AG10803 (cell line): ENCODE results near the gene CACNA1C.
A peak's percentile ranks its signal among the peaks of the same experiment; 100 is the strongest.

Source experiments
- DNase-seq: peaks from one replicate; pipeline ENCODE4 v3.0.0; 2010; ENCODE audit warnings: low read depth
- H3K4me3 ChIP-seq: 2 replicates; pipeline ENCODE4 v1.5.1; 2011; ENCODE audit warnings: mild to moderate bottlenecking, low read length, control low read depth
- CTCF ChIP-seq: conservative IDR thresholded peaks from 2 replicates; pipeline ENCODE4 v1.5.1; 2011; ENCODE audit warnings: mild to moderate bottlenecking, low read length, control low read depth, inconsistent platforms

The CACNA1C gene

GRCh38 chr12:2019126-2019525, 33.7 kb upstream of the CACNA1C start:
- TF ChIP-seq CTCF = no peak
- no peak overlapping the region for H3K4me3 ChIP-seq
- DNase-seq = no peak

GRCh38 chr12:2020511-2020910, 32.3 kb upstream of the CACNA1C start:
- no peak for TF ChIP-seq CTCF
- no peak overlapping the region for H3K4me3 ChIP-seq
- no peak for DNase-seq

- TF ChIP-seq CTCF = no peak
- no peak for DNase-seq
- H3K4me3 ChIP-seq = no peak overlapping the region
These were observed 29.4 kb upstream of the CACNA1C start for GRCh38 chr12:2023365-2023764.

GRCh38 chr12:2027351-2027750, 25.4 kb upstream of the CACNA1C start:
- no peak overlapping the region for H3K4me3 ChIP-seq
- no peak for TF ChIP-seq CTCF
- DNase-seq = no peak

- H3K4me3 ChIP-seq = no peak overlapping the region
- TF ChIP-seq CTCF = no peak
- no peak for DNase-seq
These were observed 22.9 kb upstream of the CACNA1C start for GRCh38 chr12:2029851-2030250.

- no peak for DNase-seq
- no peak overlapping the region for H3K4me3 ChIP-seq
- no peak for TF ChIP-seq CTCF
These were observed 20.3 kb upstream of the CACNA1C start for GRCh38 chr12:2032506-2032905.

GRCh38 chr12:2034633-2035430, 18.0 kb upstream of the CACNA1C start:
- peak; percentile 65 for DNase-seq
- H3K4me3 ChIP-seq = peak overlapping the region; percentile 46
- TF ChIP-seq CTCF = peak; percentile 62
